Subcutaneous abdominal adipose tissue (tissue), 5 donors: ENCODE results near the gene PTPN20.

Source experiments
- H3K27ac ChIP-seq: one replicate; pipeline ENCODE4 v1.7.0; 2013; ENCODE audit warnings: low read depth, mild to moderate bottlenecking, inconsistent platforms, low read length, moderate library complexity
- H3K27me3 ChIP-seq, 5 donors: one replicate each; pipeline ENCODE4 v1.7.0; 2013; ENCODE audit warnings: low read length in 5 of 5, inconsistent platforms in 1 of 5; ENCODE audit not compliant: control insufficient read depth in 5 of 5, insufficient read depth in 4 of 5
- H3K36me3 ChIP-seq, 5 donors: one replicate each; pipeline ENCODE4 v1.7.0; 2013; ENCODE audit warnings: low read length in 5 of 5; ENCODE audit not compliant: control insufficient read depth in 5 of 5, insufficient read depth in 5 of 5
- H3K4me1 ChIP-seq, 5 donors: one replicate each; pipeline ENCODE4 v1.7.0; 2013; ENCODE audit warnings: low read length in 5 of 5, mild to moderate bottlenecking in 3 of 5, moderate library complexity in 1 of 5; ENCODE audit not compliant: control insufficient read depth in 5 of 5, insufficient read depth in 5 of 5
- H3K4me3 ChIP-seq, 5 donors: one replicate each; pipeline ENCODE4 v1.7.0; 2013; ENCODE audit warnings: low read length in 5 of 5, low read depth in 1 of 5
- H3K9ac ChIP-seq, 5 donors: one replicate each; pipeline ENCODE4 v1.7.0; 2013; ENCODE audit warnings: low read length in 5 of 5, mild to moderate bottlenecking in 4 of 5, moderate library complexity in 3 of 5
- H3K9me3 ChIP-seq, 5 donors: one replicate each; pipeline ENCODE4 v1.7.0; 2013; ENCODE audit warnings: low read length in 5 of 5; ENCODE audit not compliant: control insufficient read depth in 5 of 5
- donor health status: healthy.
- donor health status: healthy.
- donor health status: healthy.
- donor health status: healthy.
- donor health status: healthy.

The PTPN20 gene

GRCh38 chr10:47027108-47027783 lies 116.0 kb downstream of the PTPN20 start:
- Histone ChIP-seq H3K9ac (no peak overlapping the region), H3K4me3 (no peak overlapping the region), H3K27ac (no peak overlapping the region), H3K4me1 (peaks cover 9 to 55% (median 33%) of the 10 kb centered on the region in 5 donors), H3K36me3 (no peaks in the 10 kb centered on the region), H3K27me3 (peaks cover 0 to 3% (median 0%) of the 10 kb centered on the region in 5 donors), H3K9me3 (no peaks in the 10 kb centered on the region)

- no peak overlapping the region for H3K9ac ChIP-seq
- H3K4me1 ChIP-seq = peaks cover 4 to 50% (median 29%) of the 10 kb centered on the region in 5 donors
- H3K27ac ChIP-seq = no peak overlapping the region
- peaks cover 0 to 3% (median 0%) of the 10 kb centered on the region in 5 donors for H3K27me3 ChIP-seq
- no peak overlapping the region for H3K4me3 ChIP-seq
- no peaks in the 10 kb centered on the region for H3K36me3 ChIP-seq
- no peaks in the 10 kb centered on the region for H3K9me3 ChIP-seq
Observed at GRCh38 chr10:47027784-47028260, 116.6 kb downstream of the PTPN20 start.

DNA sequence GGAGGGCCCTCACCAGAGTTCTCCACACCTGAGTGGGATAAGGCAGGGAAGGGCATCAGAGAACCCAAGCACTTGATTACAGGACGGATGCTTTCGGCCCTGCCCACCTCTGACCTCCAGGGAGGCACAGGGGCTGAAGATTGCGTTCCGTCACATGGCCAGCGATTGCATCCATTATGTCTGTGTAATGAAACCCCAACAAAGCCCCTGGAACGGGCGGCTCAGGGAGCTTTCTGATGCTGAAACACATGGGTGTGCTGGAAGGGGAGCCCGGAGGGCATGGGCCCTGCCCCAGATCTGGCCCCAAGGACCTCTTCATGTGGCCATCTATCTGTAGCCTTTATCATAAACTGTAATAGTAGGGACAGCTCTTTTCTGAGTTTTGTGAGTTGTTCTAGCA lies 117.2 kb downstream of the PTPN20 start:
- H3K27ac ChIP-seq = no peak overlapping the region
- peaks cover 0 to 3% (median 0%) of the 10 kb centered on the region in 5 donors for H3K27me3 ChIP-seq
- H3K4me3 ChIP-seq = no peak overlapping the region
- peaks cover 4 to 43% (median 26%) of the 10 kb centered on the region in 5 donors for H3K4me1 ChIP-seq
- no peak overlapping the region for H3K9ac ChIP-seq
- no peaks in the 10 kb centered on the region for H3K9me3 ChIP-seq
- no peaks in the 10 kb centered on the region for H3K36me3 ChIP-seq

- Histone ChIP-seq H3K4me1 (peaks cover 4 to 41% (median 29%) of the 10 kb centered on the region in 5 donors), H3K36me3 (no peaks in the 10 kb centered on the region), H3K27ac (peak overlapping the region; percentile 19), H3K4me3 (no peak overlapping the region), H3K9me3 (no peaks in the 10 kb centered on the region), H3K9ac (no peak overlapping the region), H3K27me3 (peaks cover 0 to 3% (median 0%) of the 10 kb centered on the region in 5 donors)
Observed at GRCh38 chr10:47029181-47030009, 118.2 kb downstream of the PTPN20 start.

GRCh38 chr10:47030191-47030703 lies 119.0 kb downstream of the PTPN20 start:
- no peak overlapping the region for H3K9ac ChIP-seq
- no peak overlapping the region for H3K4me3 ChIP-seq
- H3K36me3 ChIP-seq = no peaks in the 10 kb centered on the region
- H3K9me3 ChIP-seq = no peaks in the 10 kb centered on the region
- peak overlapping the region; percentile 19 for H3K27ac ChIP-seq
- H3K4me1 ChIP-seq = peaks cover 4 to 34% (median 23%) of the 10 kb centered on the region in 5 donors
- peaks cover 0 to 6% (median 0%) of the 10 kb centered on the region in 5 donors for H3K27me3 ChIP-seq

- H3K4me1 ChIP-seq = peaks cover 4 to 26% (median 14%) of the 10 kb centered on the region in 5 donors
- no peak overlapping the region for H3K4me3 ChIP-seq
- H3K27me3 ChIP-seq = peaks cover 0 to 10% (median 0%) of the 10 kb centered on the region in 5 donors
- H3K27ac ChIP-seq = peak overlapping the region; percentile 67
- H3K9ac ChIP-seq = no peak overlapping the region
- no peaks in the 10 kb centered on the region for H3K36me3 ChIP-seq
- H3K9me3 ChIP-seq = no peaks in the 10 kb centered on the region
Observed at GRCh38 chr10:47031211-47031900, 120.1 kb downstream of the PTPN20 start.

- Histone ChIP-seq H3K4me1 (peaks cover 4 to 26% (median 14%) of the 10 kb centered on the region in 5 donors), H3K4me3 (no peak overlapping the region), H3K9me3 (no peaks in the 10 kb centered on the region), H3K27me3 (peaks cover 0 to 10% (median 0%) of the 10 kb centered on the region in 5 donors), H3K9ac (no peak overlapping the region), H3K27ac (peak overlapping the region; percentile 52), H3K36me3 (no peaks in the 10 kb centered on the region)
Observed at GRCh38 chr10:47031901-47032465, 120.8 kb downstream of the PTPN20 start.

DNA sequence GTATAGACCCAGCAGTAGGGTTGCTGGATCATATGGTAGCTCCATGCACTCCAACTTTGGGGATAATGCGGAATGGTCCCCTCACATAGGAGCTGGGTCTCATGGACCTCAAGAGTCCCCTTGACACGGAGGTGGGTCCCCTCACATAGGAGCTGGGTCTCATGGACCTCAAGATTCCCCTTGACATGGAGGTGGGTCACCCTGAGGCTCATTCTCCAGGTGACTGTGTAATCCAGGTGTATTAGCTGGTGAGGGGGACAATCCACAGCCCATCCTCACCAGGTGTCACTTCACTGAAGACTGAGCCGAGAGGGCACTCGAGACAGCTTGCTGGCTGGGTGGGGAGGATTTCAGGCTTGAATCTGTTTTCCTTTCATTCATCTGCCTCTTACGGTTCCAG lies 121.9 kb downstream of the PTPN20 start:
- H3K27me3 ChIP-seq = peaks cover 0 to 10% (median 0%) of the 10 kb centered on the region in 5 donors
- H3K9ac ChIP-seq = no peak overlapping the region
- H3K36me3 ChIP-seq = no peaks in the 10 kb centered on the region
- H3K4me1 ChIP-seq = peaks cover 4 to 23% (median 14%) of the 10 kb centered on the region in 5 donors
- no peak overlapping the region for H3K4me3 ChIP-seq
- no peaks in the 10 kb centered on the region for H3K9me3 ChIP-seq
- H3K27ac ChIP-seq = no peak overlapping the region

- Histone ChIP-seq H3K4me3 (no peak overlapping the region), H3K36me3 (no peaks in the 10 kb centered on the region), H3K27ac (no peak overlapping the region), H3K9ac (no peak overlapping the region), H3K9me3 (no peaks in the 10 kb centered on the region), H3K27me3 (peaks cover 0 to 7% (median 0%) of the 10 kb centered on the region in 5 donors), H3K4me1 (peaks cover 4 to 23% (median 14%) of the 10 kb centered on the region in 5 donors)
Observed at GRCh38 chr10:47033541-47034270, 122.5 kb downstream of the PTPN20 start.
